ENCODE results near the gene GATA5. TPM values are rescaled to one million over a fixed set of nuclear protein-coding genes. Genes with fewer than 3 reads are reported as not detected.

Gene GATA5
- total RNA-seq, 1 experiment from 2014 or later = 1.4 TPM

GRCh38 chr20:62454904-62455636 lies 20.7 kb downstream of the GATA5 start:
- DNase-seq (ENCODE audit: low spot score) = no peak
- POLR2A ChIA-PET = no interaction called here
- H3K9me3 Mint-ChIP-seq = no peaks in the 10 kb centered on the region
- H3K27ac Mint-ChIP-seq = peak overlapping the region; percentile 65; the same call in 1 of the 2 replicates
- no peaks in the 10 kb centered on the region for H3K36me3 Mint-ChIP-seq
- TF ChIP-seq, protein P1, sequence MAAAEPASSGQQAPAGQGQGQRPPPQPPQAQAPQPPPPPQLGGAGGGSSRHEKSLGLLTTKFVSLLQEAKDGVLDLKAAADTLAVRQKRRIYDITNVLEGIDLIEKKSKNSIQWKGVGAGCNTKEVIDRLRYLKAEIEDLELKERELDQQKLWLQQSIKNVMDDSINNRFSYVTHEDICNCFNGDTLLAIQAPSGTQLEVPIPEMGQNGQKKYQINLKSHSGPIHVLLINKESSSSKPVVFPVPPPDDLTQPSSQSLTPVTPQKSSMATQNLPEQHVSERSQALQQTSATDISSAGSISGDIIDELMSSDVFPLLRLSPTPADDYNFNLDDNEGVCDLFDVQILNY (CRISPR knock-in tag; IDR thresholded peaks at IDR 0.05) = 0 out of 2 replicates have a peak, but pooled peaks have one; percentile 10
- TF ChIP-seq SOX15 (CRISPR knock-in tag; IDR thresholded peaks at IDR 0.05) = no peak
- H3K4me3 Mint-ChIP-seq = no peak overlapping the region
- CTCF ChIA-PET = interaction anchor here (1.1 to 1.5 kb wide), 4 partner anchors 27 to 54 kb away, joined by 3 to 7 read pairs (median 5); no protein-coding TSS in a partner anchor
- peaks cover 5% of the 10 kb centered on the region; the same call in 1 of the 2 replicates for H3K4me1 Mint-ChIP-seq
- no peak for ATAC-seq
- no peaks in the 10 kb centered on the region for H3K27me3 Mint-ChIP-seq (ENCODE audit: low read depth)

DNA sequence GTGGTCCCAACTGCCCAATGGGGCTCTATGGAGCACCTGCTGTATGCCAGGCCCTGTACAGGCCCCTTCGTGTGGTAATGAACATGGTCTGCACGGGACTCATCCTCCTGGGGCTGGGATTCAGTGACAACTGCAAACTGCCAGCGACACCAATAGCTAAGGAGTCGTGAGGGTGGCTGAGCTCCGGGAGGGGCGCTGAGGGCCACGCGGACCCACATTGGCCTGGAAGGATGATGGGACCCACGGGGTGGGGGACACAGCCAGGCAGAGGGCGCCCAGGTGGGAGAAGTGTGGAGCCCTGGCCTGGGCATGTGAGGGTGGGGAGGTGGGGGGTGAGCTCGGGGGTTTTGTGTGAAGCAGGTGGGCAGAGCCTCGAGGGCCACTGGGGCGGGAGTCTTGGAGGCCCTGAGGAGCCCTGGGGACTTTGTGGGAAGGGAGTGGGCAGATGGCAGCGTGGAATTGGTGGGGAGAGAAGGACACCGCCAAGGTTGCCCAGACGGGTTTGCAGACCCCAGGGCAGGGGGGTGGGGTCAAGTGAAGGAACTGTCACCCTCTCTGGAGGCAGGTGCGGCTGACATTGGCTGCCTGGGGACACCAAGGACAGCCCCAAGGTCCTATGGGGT lies 22.5 kb downstream of the GATA5 start:
- peaks cover 3% of the 10 kb centered on the region; the same call in 1 of the 2 replicates for H3K4me1 Mint-ChIP-seq
- TF ChIP-seq ZNF263 (CRISPR knock-in tag; IDR thresholded peaks at IDR 0.05; ENCODE audit: low read depth) (no peak), SMAD3 (CRISPR knock-in tag; IDR thresholded peaks at IDR 0.05; ENCODE audit: borderline replicate concordance) (no peak), ETV6 (CRISPR knock-in tag; IDR thresholded peaks at IDR 0.05) (no peak), TEAD1 (CRISPR knock-in tag; IDR thresholded peaks at IDR 0.05) (no peak), ZNF423 (CRISPR knock-in tag; IDR thresholded peaks at IDR 0.05) (no peak), NR3C1 (CRISPR knock-in tag; conservative IDR thresholded peaks at IDR 0.05; ENCODE audit: low read depth) (no peak), ZNF121 (CRISPR knock-in tag; IDR thresholded peaks at IDR 0.05) (no peak)
- TF ChIP-seq, protein P2, sequence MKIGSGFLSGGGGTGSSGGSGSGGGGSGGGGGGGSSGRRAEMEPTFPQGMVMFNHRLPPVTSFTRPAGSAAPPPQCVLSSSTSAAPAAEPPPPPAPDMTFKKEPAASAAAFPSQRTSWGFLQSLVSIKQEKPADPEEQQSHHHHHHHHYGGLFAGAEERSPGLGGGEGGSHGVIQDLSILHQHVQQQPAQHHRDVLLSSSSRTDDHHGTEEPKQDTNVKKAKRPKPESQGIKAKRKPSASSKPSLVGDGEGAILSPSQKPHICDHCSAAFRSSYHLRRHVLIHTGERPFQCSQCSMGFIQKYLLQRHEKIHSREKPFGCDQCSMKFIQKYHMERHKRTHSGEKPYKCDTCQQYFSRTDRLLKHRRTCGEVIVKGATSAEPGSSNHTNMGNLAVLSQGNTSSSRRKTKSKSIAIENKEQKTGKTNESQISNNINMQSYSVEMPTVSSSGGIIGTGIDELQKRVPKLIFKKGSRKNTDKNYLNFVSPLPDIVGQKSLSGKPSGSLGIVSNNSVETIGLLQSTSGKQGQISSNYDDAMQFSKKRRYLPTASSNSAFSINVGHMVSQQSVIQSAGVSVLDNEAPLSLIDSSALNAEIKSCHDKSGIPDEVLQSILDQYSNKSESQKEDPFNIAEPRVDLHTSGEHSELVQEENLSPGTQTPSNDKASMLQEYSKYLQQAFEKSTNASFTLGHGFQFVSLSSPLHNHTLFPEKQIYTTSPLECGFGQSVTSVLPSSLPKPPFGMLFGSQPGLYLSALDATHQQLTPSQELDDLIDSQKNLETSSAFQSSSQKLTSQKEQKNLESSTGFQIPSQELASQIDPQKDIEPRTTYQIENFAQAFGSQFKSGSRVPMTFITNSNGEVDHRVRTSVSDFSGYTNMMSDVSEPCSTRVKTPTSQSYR (CRISPR knock-in tag; IDR thresholded peaks at IDR 0.05) = no peak
- TF ChIP-seq, protein P3, sequence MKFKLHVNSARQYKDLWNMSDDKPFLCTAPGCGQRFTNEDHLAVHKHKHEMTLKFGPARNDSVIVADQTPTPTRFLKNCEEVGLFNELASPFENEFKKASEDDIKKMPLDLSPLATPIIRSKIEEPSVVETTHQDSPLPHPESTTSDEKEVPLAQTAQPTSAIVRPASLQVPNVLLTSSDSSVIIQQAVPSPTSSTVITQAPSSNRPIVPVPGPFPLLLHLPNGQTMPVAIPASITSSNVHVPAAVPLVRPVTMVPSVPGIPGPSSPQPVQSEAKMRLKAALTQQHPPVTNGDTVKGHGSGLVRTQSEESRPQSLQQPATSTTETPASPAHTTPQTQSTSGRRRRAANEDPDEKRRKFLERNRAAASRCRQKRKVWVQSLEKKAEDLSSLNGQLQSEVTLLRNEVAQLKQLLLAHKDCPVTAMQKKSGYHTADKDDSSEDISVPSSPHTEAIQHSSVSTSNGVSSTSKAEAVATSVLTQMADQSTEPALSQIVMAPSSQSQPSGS (CRISPR knock-in tag; IDR thresholded peaks at IDR 0.05; ENCODE audit: borderline replicate concordance, low read depth) = no peak
- TF ChIP-seq, protein P1 (CRISPR knock-in tag; IDR thresholded peaks at IDR 0.05) = no peak
- no peak overlapping the region for H3K27ac Mint-ChIP-seq
- no peaks in the 10 kb centered on the region for H3K27me3 Mint-ChIP-seq (ENCODE audit: low read depth)
- no peaks in the 10 kb centered on the region for H3K36me3 Mint-ChIP-seq
- ChIA-PET CTCF (interaction anchor here (0.5 to 1.5 kb wide), 3 partner anchors 26 to 47 kb away, joined by 3 to 6 read pairs (median 4); partner anchors contain the start of gene RBBP8NL), POLR2A (no interaction called here)
- H3K9me3 Mint-ChIP-seq = no peaks in the 10 kb centered on the region
- no peak overlapping the region for H3K4me3 Mint-ChIP-seq
- no peak for DNase-seq (ENCODE audit: low spot score)
- no peak for ATAC-seq

DNA sequence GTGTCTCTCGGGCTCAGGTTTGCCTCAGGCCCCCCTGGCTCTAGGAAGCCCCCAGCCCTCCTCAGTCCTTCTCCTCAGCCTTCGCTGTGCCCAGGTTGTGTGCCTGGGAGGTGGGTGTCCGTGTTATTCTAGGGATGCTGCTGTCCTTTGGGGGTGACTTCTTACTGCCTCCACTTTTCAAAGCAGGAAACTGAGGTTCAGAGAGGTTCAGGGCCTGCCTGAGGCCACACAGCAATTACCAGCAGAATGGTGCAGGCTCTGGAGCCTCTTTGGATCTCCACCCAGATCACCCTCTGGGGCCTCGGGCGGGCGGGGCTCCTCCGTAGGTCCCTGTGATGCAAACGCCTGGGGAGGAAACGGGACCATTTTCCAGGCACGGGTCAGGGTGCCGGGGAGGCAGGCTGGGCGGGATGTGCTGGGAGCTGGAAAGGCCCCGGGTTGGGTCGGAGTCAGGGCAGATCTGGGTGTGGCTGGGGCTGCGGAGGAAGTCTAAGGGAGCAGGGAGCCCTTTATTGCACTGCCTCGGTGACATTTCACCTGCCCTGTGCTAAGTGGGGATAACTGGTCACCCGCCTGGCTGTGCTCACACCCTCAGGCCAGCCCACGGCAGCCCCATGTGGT lies 23.2 kb downstream of the GATA5 start:
- Mint-ChIP-seq H3K9me3 (no peaks in the 10 kb centered on the region), H3K27me3 (ENCODE audit: low read depth) (no peaks in the 10 kb centered on the region), H3K36me3 (no peaks in the 10 kb centered on the region), H3K4me1 (no peaks in the 10 kb centered on the region), H3K27ac (no peak overlapping the region), H3K4me3 (no peak overlapping the region)
- DNase-seq (ENCODE audit: low spot score) (no peak), ATAC-seq (no peak)
- CTCF ChIA-PET = interaction anchor here (0.5 to 1.0 kb wide), 2 partner anchors 25 to 47 kb away, joined by 3 to 4 read pairs; partner anchors contain the start of gene RBBP8NL
- POLR2A ChIA-PET = no interaction called here
- TF ChIP-seq GTF2I (CRISPR knock-in tag; conservative IDR thresholded peaks at IDR 0.05) = no peak
- TF ChIP-seq HMGXB4 (CRISPR knock-in tag; IDR thresholded peaks at IDR 0.05) = no peak
- TF ChIP-seq, protein P4, sequence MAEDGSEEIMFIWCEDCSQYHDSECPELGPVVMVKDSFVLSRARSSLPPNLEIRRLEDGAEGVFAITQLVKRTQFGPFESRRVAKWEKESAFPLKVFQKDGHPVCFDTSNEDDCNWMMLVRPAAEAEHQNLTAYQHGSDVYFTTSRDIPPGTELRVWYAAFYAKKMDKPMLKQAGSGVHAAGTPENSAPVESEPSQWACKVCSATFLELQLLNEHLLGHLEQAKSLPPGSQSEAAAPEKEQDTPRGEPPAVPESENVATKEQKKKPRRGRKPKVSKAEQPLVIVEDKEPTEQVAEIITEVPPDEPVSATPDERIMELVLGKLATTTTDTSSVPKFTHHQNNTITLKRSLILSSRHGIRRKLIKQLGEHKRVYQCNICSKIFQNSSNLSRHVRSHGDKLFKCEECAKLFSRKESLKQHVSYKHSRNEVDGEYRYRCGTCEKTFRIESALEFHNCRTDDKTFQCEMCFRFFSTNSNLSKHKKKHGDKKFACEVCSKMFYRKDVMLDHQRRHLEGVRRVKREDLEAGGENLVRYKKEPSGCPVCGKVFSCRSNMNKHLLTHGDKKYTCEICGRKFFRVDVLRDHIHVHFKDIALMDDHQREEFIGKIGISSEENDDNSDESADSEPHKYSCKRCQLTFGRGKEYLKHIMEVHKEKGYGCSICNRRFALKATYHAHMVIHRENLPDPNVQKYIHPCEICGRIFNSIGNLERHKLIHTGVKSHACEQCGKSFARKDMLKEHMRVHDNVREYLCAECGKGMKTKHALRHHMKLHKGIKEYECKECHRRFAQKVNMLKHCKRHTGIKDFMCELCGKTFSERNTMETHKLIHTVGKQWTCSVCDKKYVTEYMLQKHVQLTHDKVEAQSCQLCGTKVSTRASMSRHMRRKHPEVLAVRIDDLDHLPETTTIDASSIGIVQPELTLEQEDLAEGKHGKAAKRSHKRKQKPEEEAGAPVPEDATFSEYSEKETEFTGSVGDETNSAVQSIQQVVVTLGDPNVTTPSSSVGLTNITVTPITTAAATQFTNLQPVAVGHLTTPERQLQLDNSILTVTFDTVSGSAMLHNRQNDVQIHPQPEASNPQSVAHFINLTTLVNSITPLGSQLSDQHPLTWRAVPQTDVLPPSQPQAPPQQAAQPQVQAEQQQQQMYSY (CRISPR knock-in tag; IDR thresholded peaks at IDR 0.05) = no peak
- no peak for TF ChIP-seq MAX (CRISPR knock-in tag; IDR thresholded peaks at IDR 0.05)

Data from WTC11 (cell line).